HCT116 (cell line): ENCODE data around the gene GRID2IP.

ENCODE experiments used
- CBX3 ChIP-seq: IDR thresholded peaks from 2 replicates; pipeline ENCODE4 v1.6.1; 2012; ENCODE audit warnings: low read depth
- EZH2 ChIP-seq: fragments of 200-600 bp; sonication (generic); IDR thresholded peaks from 2 replicates; pipeline ENCODE4 v1.6.1; 2017; ENCODE audit warnings: antibody characterized with exemption, mixed run types
- EZH2phosphoT487 ChIP-seq: fragments of 200-600 bp; IDR thresholded peaks from 2 replicates; pipeline ENCODE4 v1.6.1; 2018; ENCODE audit warnings: antibody characterized with exemption, borderline replicate concordance
- POLR2A ChIP-seq: IDR thresholded peaks from 2 replicates; pipeline ENCODE4 v1.7.0; 2011; ENCODE audit warnings: borderline replicate concordance; ENCODE audit not compliant: insufficient read depth, insufficient read length; ENCODE audit errors: extremely low read depth
- POLR2AphosphoS5 ChIP-seq: IDR thresholded peaks from 2 replicates; pipeline ENCODE4 v1.6.1; 2011; ENCODE audit warnings: mild to moderate bottlenecking, low read depth, low read length, moderate library complexity
- SIN3A ChIP-seq: IDR thresholded peaks from 2 replicates; pipeline ENCODE4 v1.6.1; 2012; ENCODE audit warnings: low read depth
- SP1 ChIP-seq: IDR thresholded peaks from 2 replicates; pipeline ENCODE4 v1.6.1; 2012; ENCODE audit warnings: low read depth
- ZNF274 ChIP-seq: fragments of 200-500 bp; sonication (Bioruptor generic); IDR thresholded peaks from 2 replicates; pipeline ENCODE4 v1.6.1; 2014; ENCODE audit warnings: mild to moderate bottlenecking, low read depth, low read length, inconsistent platforms
- TF ChIP-seq, protein P1 (sequence below): IDR thresholded peaks from 2 replicates; pipeline ENCODE4 v1.6.1; 2012; ENCODE audit warnings: low read depth
- TF ChIP-seq, protein P2 (sequence below), 3 experiments: fragments of 200-600 bp in 1 of 3; sonication (generic) in 1 of 3; IDR thresholded peaks in 2 of 3; conservative IDR thresholded peaks in 1 of 3; 2 replicates each; pipeline ENCODE4 v1.5.1; 2012 to 2017; ENCODE audit warnings: low read depth in 2 of 3, low read length in 2 of 3, antibody characterized with exemption in 1 of 3, borderline replicate concordance in 1 of 3, control low read depth in 1 of 3, mild to moderate bottlenecking in 1 of 3, mixed read lengths in 1 of 3, mixed run types in 1 of 3, moderate library complexity in 1 of 3; ENCODE audit not compliant: insufficient read depth in 1 of 3

DNA sequence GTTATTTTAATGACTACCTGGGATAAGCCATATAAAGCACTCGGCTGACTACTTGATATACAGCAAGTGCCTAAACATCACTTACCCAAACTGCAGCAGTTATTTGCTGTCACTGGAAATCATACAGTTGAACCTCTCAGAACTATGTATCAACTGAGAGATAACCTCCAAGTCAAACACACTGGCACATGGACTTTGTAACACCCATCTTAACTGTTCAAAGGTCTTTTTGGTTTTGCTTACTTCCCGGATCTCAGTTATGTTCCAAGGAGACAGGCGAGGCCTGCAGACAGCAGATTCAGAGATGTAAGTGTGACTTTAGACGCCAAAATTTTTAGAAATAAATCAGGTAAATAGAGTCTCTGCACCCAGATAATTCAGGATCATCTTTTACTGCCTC is 69.0 kb downstream of the GRID2IP start:
- TF ChIP-seq POLR2A = no peak
- TF ChIP-seq CBX3 = no peak
- TF ChIP-seq SP1 = no peak
- no peak for TF ChIP-seq POLR2AphosphoS5
- no peak for TF ChIP-seq SIN3A
- TF ChIP-seq EZH2 = no peak
- TF ChIP-seq, protein P1, sequence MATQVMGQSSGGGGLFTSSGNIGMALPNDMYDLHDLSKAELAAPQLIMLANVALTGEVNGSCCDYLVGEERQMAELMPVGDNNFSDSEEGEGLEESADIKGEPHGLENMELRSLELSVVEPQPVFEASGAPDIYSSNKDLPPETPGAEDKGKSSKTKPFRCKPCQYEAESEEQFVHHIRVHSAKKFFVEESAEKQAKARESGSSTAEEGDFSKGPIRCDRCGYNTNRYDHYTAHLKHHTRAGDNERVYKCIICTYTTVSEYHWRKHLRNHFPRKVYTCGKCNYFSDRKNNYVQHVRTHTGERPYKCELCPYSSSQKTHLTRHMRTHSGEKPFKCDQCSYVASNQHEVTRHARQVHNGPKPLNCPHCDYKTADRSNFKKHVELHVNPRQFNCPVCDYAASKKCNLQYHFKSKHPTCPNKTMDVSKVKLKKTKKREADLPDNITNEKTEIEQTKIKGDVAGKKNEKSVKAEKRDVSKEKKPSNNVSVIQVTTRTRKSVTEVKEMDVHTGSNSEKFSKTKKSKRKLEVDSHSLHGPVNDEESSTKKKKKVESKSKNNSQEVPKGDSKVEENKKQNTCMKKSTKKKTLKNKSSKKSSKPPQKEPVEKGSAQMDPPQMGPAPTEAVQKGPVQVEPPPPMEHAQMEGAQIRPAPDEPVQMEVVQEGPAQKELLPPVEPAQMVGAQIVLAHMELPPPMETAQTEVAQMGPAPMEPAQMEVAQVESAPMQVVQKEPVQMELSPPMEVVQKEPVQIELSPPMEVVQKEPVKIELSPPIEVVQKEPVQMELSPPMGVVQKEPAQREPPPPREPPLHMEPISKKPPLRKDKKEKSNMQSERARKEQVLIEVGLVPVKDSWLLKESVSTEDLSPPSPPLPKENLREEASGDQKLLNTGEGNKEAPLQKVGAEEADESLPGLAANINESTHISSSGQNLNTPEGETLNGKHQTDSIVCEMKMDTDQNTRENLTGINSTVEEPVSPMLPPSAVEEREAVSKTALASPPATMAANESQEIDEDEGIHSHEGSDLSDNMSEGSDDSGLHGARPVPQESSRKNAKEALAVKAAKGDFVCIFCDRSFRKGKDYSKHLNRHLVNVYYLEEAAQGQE = no peak
- TF ChIP-seq, protein P2, sequence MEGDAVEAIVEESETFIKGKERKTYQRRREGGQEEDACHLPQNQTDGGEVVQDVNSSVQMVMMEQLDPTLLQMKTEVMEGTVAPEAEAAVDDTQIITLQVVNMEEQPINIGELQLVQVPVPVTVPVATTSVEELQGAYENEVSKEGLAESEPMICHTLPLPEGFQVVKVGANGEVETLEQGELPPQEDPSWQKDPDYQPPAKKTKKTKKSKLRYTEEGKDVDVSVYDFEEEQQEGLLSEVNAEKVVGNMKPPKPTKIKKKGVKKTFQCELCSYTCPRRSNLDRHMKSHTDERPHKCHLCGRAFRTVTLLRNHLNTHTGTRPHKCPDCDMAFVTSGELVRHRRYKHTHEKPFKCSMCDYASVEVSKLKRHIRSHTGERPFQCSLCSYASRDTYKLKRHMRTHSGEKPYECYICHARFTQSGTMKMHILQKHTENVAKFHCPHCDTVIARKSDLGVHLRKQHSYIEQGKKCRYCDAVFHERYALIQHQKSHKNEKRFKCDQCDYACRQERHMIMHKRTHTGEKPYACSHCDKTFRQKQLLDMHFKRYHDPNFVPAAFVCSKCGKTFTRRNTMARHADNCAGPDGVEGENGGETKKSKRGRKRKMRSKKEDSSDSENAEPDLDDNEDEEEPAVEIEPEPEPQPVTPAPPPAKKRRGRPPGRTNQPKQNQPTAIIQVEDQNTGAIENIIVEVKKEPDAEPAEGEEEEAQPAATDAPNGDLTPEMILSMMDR (IDR thresholded peaks at IDR 0.05 in 2 of 3, conservative IDR thresholded peaks at IDR 0.05 in 1 of 3; ENCODE audit: borderline replicate concordance in 1 of 3, insufficient read depth in 1 of 3, low read depth in 2 of 3, low read length in 2 of 3) = no peak
- TF ChIP-seq ZNF274 = no peak
- TF ChIP-seq EZH2phosphoT487 = no peak
